Hepatocyte (in vitro differentiated cells): ENCODE measurements around the gene ECT2L. TPM values are rescaled to one million over a fixed set of nuclear protein-coding genes. Genes with fewer than 3 reads are reported as not detected.

ENCODE experiments used
- DNase-seq: peaks from one replicate; pipeline ENCODE4 v3.0.0-alpha.2; 2016; ENCODE audit warnings: low spot score
- H2AFZ ChIP-seq: fragments of 200-600 bp; sonication (generic); 2 replicates; pipeline ENCODE4 v1.6.0; 2016; ENCODE audit warnings: antibody characterized with exemption, mild to moderate bottlenecking
- H3K27ac ChIP-seq: fragments of 200-600 bp; sonication (generic); 2 replicates; pipeline ENCODE4 v1.5.1; 2016; ENCODE audit warnings: mild to moderate bottlenecking
- H3K27me3 ChIP-seq: fragments of 200-600 bp; sonication (generic); 2 replicates; pipeline ENCODE4 v1.6.1; 2016
- H3K36me3 ChIP-seq: fragments of 200-600 bp; sonication (generic); replicated peaks from 2 replicates; pipeline ENCODE4 v1.5.1; 2016; ENCODE audit warnings: low read depth; ENCODE audit not compliant: insufficient read depth
- H3K4me1 ChIP-seq: fragments of 200-600 bp; sonication (generic); 2 replicates; pipeline ENCODE4 v1.5.1; 2016; ENCODE audit warnings: mild to moderate bottlenecking, moderate library complexity; ENCODE audit not compliant: insufficient read depth
- H3K4me2 ChIP-seq: fragments of 200-600 bp; sonication (generic); 2 replicates; pipeline ENCODE4 v1.6.0; 2016
- H3K4me3 ChIP-seq: fragments of 200-600 bp; sonication (generic); 2 replicates; pipeline ENCODE4 v1.5.1; 2016; ENCODE audit warnings: mild to moderate bottlenecking
- H3K79me2 ChIP-seq: fragments of 200-600 bp; sonication (generic); 2 replicates; pipeline ENCODE4 v1.6.0; 2017; ENCODE audit warnings: mild to moderate bottlenecking
- H3K9me2 ChIP-seq: fragments of 200-600 bp; sonication (generic); replicated peaks from 2 replicates; pipeline ENCODE4 v1.6.0; 2017; ENCODE audit warnings: mild to moderate bottlenecking; ENCODE audit not compliant: insufficient read depth
- H3K9me3 ChIP-seq: fragments of 200-600 bp; sonication (generic); 2 replicates; pipeline ENCODE4 v1.5.1; 2016; ENCODE audit warnings: low read depth, mild to moderate bottlenecking
- H4K20me1 ChIP-seq: fragments of 200-600 bp; sonication (generic); 2 replicates; pipeline ENCODE4 v1.6.0; 2016; ENCODE audit warnings: mild to moderate bottlenecking; ENCODE audit not compliant: insufficient read depth, poor library complexity, severe bottlenecking
- EZH2 ChIP-seq: fragments of 200-600 bp; sonication (generic); IDR thresholded peaks from 2 replicates; pipeline ENCODE4 v1.6.1; 2016; ENCODE audit warnings: antibody characterized with exemption, mild to moderate bottlenecking, borderline replicate concordance
- EZH2phosphoT487 ChIP-seq: fragments of 200-600 bp; sonication (generic); IDR thresholded peaks from one replicate; pipeline ENCODE4 v1.6.1; 2018; ENCODE audit warnings: antibody characterized with exemption, mild to moderate bottlenecking, low read depth, moderate library complexity; ENCODE audit not compliant: unreplicated experiment, severe bottlenecking
- WGBS: methylation state at CpG from one replicate; pipeline ENCODE4 v1.1.6; 2016; ENCODE audit warnings: low lambda C conversion rate; ENCODE audit errors: missing lambda C conversion rate; 5-methylcytosine and 5-hydroxymethylcytosine counted together
- polyA plus RNA-seq: library from polyadenylated mRNA; unstranded; fragments of >200 nt; fragmentation: Nextera tagmentation; extraction: Ambion mirVana; gene quantifications from 2 replicates; pipeline ENCODE4 v1.2.1, GENCODE V29; 2016
- total RNA-seq: library from RNA; depleted of rRNA; stranded (reverse); fragments of >200 nt; gene quantifications from 2 replicates; pipeline ENCODE4 v1.2.3, GENCODE V29; 2014
- TF ChIP-seq, protein P1 (sequence below): fragments of 200-600 bp; sonication (generic); IDR thresholded peaks from 2 replicates; pipeline ENCODE4 v1.5.1; 2016; ENCODE audit warnings: antibody characterized with exemption, mild to moderate bottlenecking; ENCODE audit not compliant: poor library complexity

Gene ECT2L
- total and polyA plus RNA-seq, 2 experiments from 2014 or later = not detected

DNA sequence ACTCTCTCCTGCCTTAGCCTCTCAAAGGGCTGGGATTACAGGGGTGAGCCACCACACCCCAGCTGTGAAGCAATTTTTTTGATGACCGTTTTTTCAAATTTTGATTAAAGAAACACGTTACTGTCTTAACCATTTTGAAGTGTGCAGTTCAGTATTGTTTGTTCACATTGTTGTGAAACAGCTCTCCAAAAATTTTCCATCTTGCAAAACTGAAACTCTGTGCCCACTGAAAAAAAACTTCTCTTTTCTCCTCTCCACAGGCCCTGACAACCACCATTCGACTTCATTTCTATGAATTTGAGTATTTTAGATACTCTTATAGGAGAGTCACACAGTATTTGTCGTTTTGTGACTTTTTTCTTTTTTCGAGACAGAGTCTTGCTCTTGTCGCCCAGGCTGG, 53.9 kb downstream of the ECT2L start:
- H3K4me1 ChIP-seq = no peaks in the 10 kb centered on the region
- H3K4me2 ChIP-seq = no peak overlapping the region
- no peaks in the 10 kb centered on the region for H3K27me3 ChIP-seq
- 93% methylated on average over 6 of the region's 6 CpGs for WGBS
- no peak overlapping the region for H3K27ac ChIP-seq
- no peak overlapping the region for H2AFZ ChIP-seq
- TF ChIP-seq EZH2phosphoT487 = no peak
- no peak for TF ChIP-seq EZH2
- TF ChIP-seq, protein P1, sequence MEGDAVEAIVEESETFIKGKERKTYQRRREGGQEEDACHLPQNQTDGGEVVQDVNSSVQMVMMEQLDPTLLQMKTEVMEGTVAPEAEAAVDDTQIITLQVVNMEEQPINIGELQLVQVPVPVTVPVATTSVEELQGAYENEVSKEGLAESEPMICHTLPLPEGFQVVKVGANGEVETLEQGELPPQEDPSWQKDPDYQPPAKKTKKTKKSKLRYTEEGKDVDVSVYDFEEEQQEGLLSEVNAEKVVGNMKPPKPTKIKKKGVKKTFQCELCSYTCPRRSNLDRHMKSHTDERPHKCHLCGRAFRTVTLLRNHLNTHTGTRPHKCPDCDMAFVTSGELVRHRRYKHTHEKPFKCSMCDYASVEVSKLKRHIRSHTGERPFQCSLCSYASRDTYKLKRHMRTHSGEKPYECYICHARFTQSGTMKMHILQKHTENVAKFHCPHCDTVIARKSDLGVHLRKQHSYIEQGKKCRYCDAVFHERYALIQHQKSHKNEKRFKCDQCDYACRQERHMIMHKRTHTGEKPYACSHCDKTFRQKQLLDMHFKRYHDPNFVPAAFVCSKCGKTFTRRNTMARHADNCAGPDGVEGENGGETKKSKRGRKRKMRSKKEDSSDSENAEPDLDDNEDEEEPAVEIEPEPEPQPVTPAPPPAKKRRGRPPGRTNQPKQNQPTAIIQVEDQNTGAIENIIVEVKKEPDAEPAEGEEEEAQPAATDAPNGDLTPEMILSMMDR = no peak
- H3K4me3 ChIP-seq = no peak overlapping the region
- no peaks in the 10 kb centered on the region for H3K9me3 ChIP-seq
- H3K36me3 ChIP-seq = no peaks in the 10 kb centered on the region
- DNase-seq = no peak
- no peaks in the 10 kb centered on the region for H3K9me2 ChIP-seq
- H3K79me2 ChIP-seq = no peaks in the 10 kb centered on the region
- H4K20me1 ChIP-seq = no peaks in the 10 kb centered on the region

DNA sequence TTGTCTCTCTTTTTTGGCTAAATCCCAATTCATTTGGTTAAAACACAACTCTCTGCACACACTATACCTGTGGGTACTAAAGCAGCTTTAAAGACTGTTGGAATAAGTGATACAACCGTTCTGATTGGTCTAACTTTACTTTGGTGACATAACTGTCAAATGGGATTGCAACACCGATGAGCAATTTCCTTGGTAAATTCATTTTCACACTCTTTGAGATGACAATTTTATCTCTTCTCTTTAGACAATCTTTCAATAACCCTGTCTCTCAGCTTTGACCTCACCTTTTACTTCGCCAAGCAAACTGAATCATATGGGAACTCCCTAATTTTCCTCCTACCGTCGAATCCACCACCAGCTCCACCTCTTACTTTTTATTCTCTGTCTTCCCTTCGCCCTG, 60.8 kb downstream of the ECT2L start:
- Histone ChIP-seq H3K9me3 (no peaks in the 10 kb centered on the region), H3K27me3 (no peaks in the 10 kb centered on the region), H3K9me2 (no peaks in the 10 kb centered on the region), H3K4me1 (no peaks in the 10 kb centered on the region), H4K20me1 (no peaks in the 10 kb centered on the region), H3K27ac (no peak overlapping the region), H2AFZ (no peak overlapping the region), H3K4me3 (no peak overlapping the region), H3K36me3 (no peaks in the 10 kb centered on the region), H3K79me2 (no peaks in the 10 kb centered on the region), H3K4me2 (no peak overlapping the region)
- DNase-seq = no peak
- WGBS = 97% methylated on average over 6 of the region's 6 CpGs
- TF ChIP-seq EZH2phosphoT487 = no peak
- TF ChIP-seq, protein P1 = no peak

DNA sequence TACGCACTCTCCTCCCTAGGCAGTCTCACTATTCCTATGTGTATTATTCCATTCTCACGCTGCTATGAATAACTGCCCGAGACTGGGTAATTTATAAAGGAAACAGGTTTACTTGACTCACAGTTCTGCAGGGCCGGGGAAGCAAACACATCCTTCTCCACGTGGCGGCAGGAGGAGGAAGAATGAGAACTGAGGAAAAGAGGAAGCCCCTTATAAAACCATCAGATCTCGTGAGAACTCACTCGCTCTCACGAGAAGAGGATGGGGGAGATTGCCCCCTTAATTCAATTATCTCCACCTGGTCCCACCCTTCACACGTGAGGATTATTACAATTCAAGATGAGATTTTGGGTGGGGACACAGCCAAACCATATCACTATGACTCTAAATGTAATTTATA, 61.9 kb downstream of the ECT2L start:
- H3K9me2 ChIP-seq = no peaks in the 10 kb centered on the region
- no peak overlapping the region for H3K4me3 ChIP-seq
- TF ChIP-seq EZH2phosphoT487 = no peak
- TF ChIP-seq, protein P1 = no peak

DNA sequence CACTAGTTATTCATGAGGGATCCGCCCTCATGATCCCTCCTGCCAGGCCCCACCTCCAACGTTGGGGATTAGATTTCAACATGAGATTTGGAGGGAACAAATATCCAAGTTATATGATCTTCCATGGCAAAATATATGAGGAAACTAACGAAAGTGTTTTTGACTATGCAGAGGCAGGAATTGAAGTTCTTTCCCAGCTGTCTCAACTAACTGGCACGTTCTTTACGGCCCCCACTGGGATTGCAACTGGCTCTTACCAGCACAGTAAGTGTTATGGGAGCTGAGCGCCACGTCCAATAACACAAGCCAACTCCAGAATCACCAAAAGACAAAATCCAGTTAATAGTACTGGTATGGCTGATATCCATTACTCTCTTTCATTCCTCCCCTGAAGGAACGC, 66.6 kb downstream of the ECT2L start:
- H3K9me3 ChIP-seq = no peaks in the 10 kb centered on the region
- no peaks in the 10 kb centered on the region for H3K9me2 ChIP-seq
- no peak overlapping the region for H3K4me3 ChIP-seq
- WGBS = 81% methylated on average over 8 of the region's 8 CpGs
- H3K4me1 ChIP-seq = no peaks in the 10 kb centered on the region
- no peak overlapping the region for H2AFZ ChIP-seq
- no peak for TF ChIP-seq EZH2phosphoT487
- H3K79me2 ChIP-seq = no peaks in the 10 kb centered on the region
- H3K27ac ChIP-seq = no peak overlapping the region
- no peaks in the 10 kb centered on the region for H4K20me1 ChIP-seq
- no peak for DNase-seq
- H3K36me3 ChIP-seq = no peaks in the 10 kb centered on the region
- H3K27me3 ChIP-seq = no peaks in the 10 kb centered on the region
- no peak overlapping the region for H3K4me2 ChIP-seq

More for the DNA sequence above, 61.9 kb downstream of the ECT2L start:
- 80% methylated on average over 10 of the region's 10 CpGs for WGBS
- no peak for DNase-seq
- Histone ChIP-seq H3K27ac (no peak overlapping the region), H3K79me2 (no peaks in the 10 kb centered on the region), H3K9me3 (no peaks in the 10 kb centered on the region), H2AFZ (no peak overlapping the region), H3K36me3 (no peaks in the 10 kb centered on the region), H3K4me1 (no peaks in the 10 kb centered on the region), H4K20me1 (no peaks in the 10 kb centered on the region), H3K4me2 (no peak overlapping the region), H3K27me3 (no peaks in the 10 kb centered on the region)
